HepG2 (cell line): ENCODE measurements around the gene TLN1. TPM values are rescaled to one million over a fixed set of nuclear protein-coding genes. Genes with fewer than 3 reads are reported as not detected.

Experiments used
- HNRNPK ChIP-seq: fragments of 200-400 bp; formaldehyde crosslinking; IDR thresholded peaks from 2 replicates; pipeline ENCODE4 v1.6.1; 2018; ENCODE audit warnings: low read length, low read depth, moderate library complexity, mild to moderate bottlenecking; ENCODE audit not compliant: poor library complexity, severe bottlenecking
- NRL ChIP-seq: sonication (generic); formaldehyde crosslinking; IDR thresholded peaks from 2 replicates; pipeline ENCODE4 v1.5.0; 2020; ENCODE audit warnings: missing genetic modification reagents, mild to moderate bottlenecking, moderate library complexity, borderline replicate concordance
- ONECUT2 ChIP-seq: sonication (generic); formaldehyde crosslinking; IDR thresholded peaks from 2 replicates; pipeline ENCODE4 v1.4.0; 2020; ENCODE audit warnings: missing genetic modification reagents
- PAWR ChIP-seq: sonication (generic); formaldehyde crosslinking; IDR thresholded peaks from 2 replicates; pipeline ENCODE4 v1.4.0; 2020; ENCODE audit warnings: missing genetic modification reagents, mild to moderate bottlenecking, borderline replicate concordance
- PHB2 ChIP-seq: fragments of 450-650 bp; IDR thresholded peaks from 2 replicates; pipeline ENCODE4 v1.6.1; 2018; ENCODE audit not compliant: partially characterized antibody
- RELA ChIP-seq: sonication (generic); formaldehyde crosslinking; IDR thresholded peaks from 2 replicates; pipeline ENCODE4 v1.4.0; 2020; ENCODE audit warnings: missing genetic modification reagents
- STAG1 ChIP-seq: sonication (generic); formaldehyde crosslinking; IDR thresholded peaks from 2 replicates; pipeline ENCODE4 v1.4.0; 2020; ENCODE audit warnings: missing genetic modification reagents
- ZNF431 ChIP-seq: sonication (generic); formaldehyde crosslinking; IDR thresholded peaks from 2 replicates; pipeline ENCODE4 v1.9.0; 2022; ENCODE audit warnings: missing genetic modification reagents, low read depth, mild to moderate bottlenecking, borderline replicate concordance
- ZNF460 ChIP-seq: sonication (generic); formaldehyde crosslinking; IDR thresholded peaks from 2 replicates; pipeline ENCODE4 v1.5.1; 2020; ENCODE audit warnings: missing genetic modification reagents, mild to moderate bottlenecking, borderline replicate concordance
- ZNF468 ChIP-seq: sonication (generic); formaldehyde crosslinking; IDR thresholded peaks from 2 replicates; pipeline ENCODE4 v1.8.0; 2022; ENCODE audit warnings: mild to moderate bottlenecking, moderate library complexity, missing genetic modification reagents
- ZNF672 ChIP-seq: sonication (generic); formaldehyde crosslinking; IDR thresholded peaks from 2 replicates; pipeline ENCODE4 v1.8.1; 2022; ENCODE audit warnings: missing genetic modification reagents
- ZNF780A ChIP-seq: sonication (generic); formaldehyde crosslinking; IDR thresholded peaks from 2 replicates; pipeline ENCODE4 v1.8.0; 2022; ENCODE audit warnings: mild to moderate bottlenecking, missing genetic modification reagents, moderate library complexity
- ZNF841 ChIP-seq: sonication (generic); formaldehyde crosslinking; IDR thresholded peaks from 2 replicates; pipeline ENCODE4 v1.8.1; 2023; ENCODE audit warnings: missing genetic modification reagents, borderline replicate concordance
- polyA plus RNA-seq, 8 experiments: library from polyadenylated mRNA; depleted of rRNA in 3 of 8; stranded (reverse) in 7 of 8; unstranded in 1 of 8; fragments of >200 nt; fragmentation: Illumina TruSeq in 4 of 8; extraction: Trizol in 4 of 8; gene quantifications; 2 replicates each; pipeline versions ENCODE4 v1.2.1 to v1.2.3, GENCODE V29; 2011 to 2016; ENCODE audit warnings: low read depth in 4 of 8, missing spikeins in 1 of 8, mixed read lengths in 1 of 8; ENCODE audit not compliant: insufficient read depth in 1 of 8
- total RNA-seq, 5 experiments: library from RNA; depleted of rRNA; stranded (reverse); fragments of >200 nt; fragmentation: Illumina TruSeq; extraction: Trizol; gene quantifications; 2 replicates each; pipeline ENCODE4 v1.2.3, GENCODE V29; 2016; ENCODE audit warnings: low read depth in 1 of 5
- TF ChIP-seq, protein P1 (sequence below): sonication (generic); IDR thresholded peaks from 2 replicates; pipeline ENCODE4 v1.6.1; 2016; ENCODE audit warnings: low read depth, borderline replicate concordance
- TF ChIP-seq, protein P2 (sequence below): sonication (generic); formaldehyde crosslinking; conservative IDR thresholded peaks from 2 replicates; pipeline ENCODE4 v1.8.1; 2023; ENCODE audit warnings: missing genetic modification reagents
- TF ChIP-seq, protein P3 (sequence below): sonication (generic); formaldehyde crosslinking; IDR thresholded peaks from 2 replicates; pipeline ENCODE4 v1.5.0; 2020; ENCODE audit warnings: mild to moderate bottlenecking, missing genetic modification reagents, borderline replicate concordance
- TF ChIP-seq, protein P4 (sequence below): sonication (generic); formaldehyde crosslinking; IDR thresholded peaks from 2 replicates; pipeline ENCODE4 v1.5.0; 2020; ENCODE audit warnings: missing genetic modification reagents
- TF ChIP-seq, protein P5 (sequence below): sonication (generic); formaldehyde crosslinking; IDR thresholded peaks from 2 replicates; pipeline ENCODE4 v1.8.0; 2022; ENCODE audit warnings: mild to moderate bottlenecking, missing genetic modification reagents; ENCODE audit not compliant: insufficient replicate concordance
- TF ChIP-seq, protein P6 (sequence below): sonication (generic); formaldehyde crosslinking; conservative IDR thresholded peaks from 2 replicates; pipeline ENCODE4 v1.8.0; 2022; ENCODE audit warnings: mild to moderate bottlenecking, moderate library complexity, missing genetic modification reagents

TLN1 gene
- total and polyA plus RNA-seq, 2 of the 13 experiments (the other 11 are each of a cell fraction or from before 2014, with no cell fraction given), result 35.2 to 51.8 TPM

DNA sequence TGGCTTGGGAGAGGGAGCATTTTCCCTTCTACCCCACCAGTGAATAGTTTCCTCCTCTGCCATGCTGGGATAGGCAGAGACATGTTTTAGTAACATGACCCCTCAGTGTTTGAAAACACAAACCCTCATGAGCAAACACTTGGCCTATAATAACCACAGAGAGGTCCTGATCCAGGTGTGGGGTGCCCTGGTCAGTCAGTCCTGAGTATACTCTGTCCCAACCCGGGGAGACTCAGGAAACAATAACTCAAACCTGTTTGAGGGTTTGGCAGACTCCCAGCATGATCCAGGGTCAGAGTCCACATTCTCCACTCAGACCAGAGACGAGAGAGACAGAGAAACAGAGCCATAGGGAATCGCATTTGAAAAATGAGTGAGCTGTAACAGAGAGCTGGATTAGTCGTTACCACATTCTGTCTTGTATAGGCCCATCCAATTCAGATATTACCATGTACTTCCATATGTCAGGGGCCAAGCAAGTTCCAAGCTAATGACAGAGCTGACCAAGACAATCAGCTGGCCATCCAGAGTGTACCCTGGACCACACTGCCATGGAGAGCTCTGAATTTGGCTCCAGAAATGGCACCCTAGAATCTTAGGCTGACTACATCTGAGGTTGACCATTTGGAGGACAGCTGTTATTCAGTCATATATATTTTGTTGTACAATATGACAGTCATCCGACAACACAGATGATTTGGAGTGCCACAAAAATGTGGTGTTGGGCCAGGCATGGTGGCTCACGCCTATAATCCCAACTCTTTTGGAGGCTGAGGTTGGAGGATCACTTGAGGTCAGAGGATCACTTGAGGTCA is 62.5 kb downstream of the TLN1 start (continued):
- TF ChIP-seq, protein P1, sequence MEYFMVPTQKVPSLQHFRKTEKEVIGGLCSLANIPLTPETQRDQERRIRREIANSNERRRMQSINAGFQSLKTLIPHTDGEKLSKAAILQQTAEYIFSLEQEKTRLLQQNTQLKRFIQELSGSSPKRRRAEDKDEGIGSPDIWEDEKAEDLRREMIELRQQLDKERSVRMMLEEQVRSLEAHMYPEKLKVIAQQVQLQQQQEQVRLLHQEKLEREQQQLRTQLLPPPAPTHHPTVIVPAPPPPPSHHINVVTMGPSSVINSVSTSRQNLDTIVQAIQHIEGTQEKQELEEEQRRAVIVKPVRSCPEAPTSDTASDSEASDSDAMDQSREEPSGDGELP, result no peak; the same call in 1 of the 2 replicates
- TF ChIP-seq, protein P2, sequence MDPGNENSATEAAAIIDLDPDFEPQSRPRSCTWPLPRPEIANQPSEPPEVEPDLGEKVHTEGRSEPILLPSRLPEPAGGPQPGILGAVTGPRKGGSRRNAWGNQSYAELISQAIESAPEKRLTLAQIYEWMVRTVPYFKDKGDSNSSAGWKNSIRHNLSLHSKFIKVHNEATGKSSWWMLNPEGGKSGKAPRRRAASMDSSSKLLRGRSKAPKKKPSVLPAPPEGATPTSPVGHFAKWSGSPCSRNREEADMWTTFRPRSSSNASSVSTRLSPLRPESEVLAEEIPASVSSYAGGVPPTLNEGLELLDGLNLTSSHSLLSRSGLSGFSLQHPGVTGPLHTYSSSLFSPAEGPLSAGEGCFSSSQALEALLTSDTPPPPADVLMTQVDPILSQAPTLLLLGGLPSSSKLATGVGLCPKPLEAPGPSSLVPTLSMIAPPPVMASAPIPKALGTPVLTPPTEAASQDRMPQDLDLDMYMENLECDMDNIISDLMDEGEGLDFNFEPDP (CRISPR knock-in tag), result no peak
- TF ChIP-seq HNRNPK (no peak), ZNF672 (CRISPR knock-in tag) (no peak), PHB2 (no peak), ZNF431 (CRISPR knock-in tag) (no peak), ZNF780A (CRISPR knock-in tag) (0 out of 2 replicates have a peak, but pooled peaks have one; percentile 42), STAG1 (no peak), PAWR (CRISPR knock-in tag) (no peak), ONECUT2 (no peak), ZNF460 (CRISPR knock-in tag) (no peak), ZNF841 (CRISPR knock-in tag) (no peak), NRL (no peak), RELA (CRISPR knock-in tag) (no peak), ZNF468 (CRISPR knock-in tag) (no peak)
- TF ChIP-seq, protein P3, sequence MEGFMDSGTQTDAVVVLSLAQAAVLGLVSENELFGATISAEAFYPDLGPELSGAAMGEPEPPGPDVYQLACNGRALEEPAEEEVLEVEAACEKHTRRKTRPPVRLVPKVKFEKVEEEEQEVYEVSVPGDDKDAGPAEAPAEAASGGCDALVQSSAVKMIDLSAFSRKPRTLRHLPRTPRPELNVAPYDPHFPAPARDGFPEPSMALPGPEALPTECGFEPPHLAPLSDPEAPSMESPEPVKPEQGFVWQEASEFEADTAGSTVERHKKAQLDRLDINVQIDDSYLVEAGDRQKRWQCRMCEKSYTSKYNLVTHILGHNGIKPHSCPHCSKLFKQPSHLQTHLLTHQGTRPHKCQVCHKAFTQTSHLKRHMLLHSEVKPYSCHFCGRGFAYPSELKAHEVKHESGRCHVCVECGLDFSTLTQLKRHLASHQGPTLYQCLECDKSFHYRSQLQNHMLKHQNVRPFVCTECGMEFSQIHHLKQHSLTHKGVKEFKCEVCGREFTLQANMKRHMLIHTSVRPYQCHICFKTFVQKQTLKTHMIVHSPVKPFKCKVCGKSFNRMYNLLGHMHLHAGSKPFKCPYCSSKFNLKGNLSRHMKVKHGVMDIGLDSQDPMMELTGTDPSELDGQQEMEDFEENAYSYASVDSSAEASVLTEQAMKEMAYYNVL (CRISPR knock-in tag), result 0 out of 2 replicates have a peak, but pooled peaks have one; percentile 46
- TF ChIP-seq, protein P4, sequence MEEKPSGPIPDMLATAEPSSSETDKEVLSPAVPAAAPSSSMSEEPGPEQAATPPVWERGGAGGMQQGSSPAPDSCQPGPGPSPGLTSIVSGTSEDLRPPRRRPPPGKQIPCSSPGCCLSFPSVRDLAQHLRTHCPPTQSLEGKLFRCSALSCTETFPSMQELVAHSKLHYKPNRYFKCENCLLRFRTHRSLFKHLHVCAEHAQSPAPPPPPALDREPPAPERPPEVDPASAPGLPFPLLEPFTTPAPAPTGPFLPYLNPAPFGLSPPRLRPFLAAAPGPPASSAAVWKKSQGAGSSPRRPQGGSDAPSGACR (CRISPR knock-in tag), result no peak
- TF ChIP-seq, protein P5, sequence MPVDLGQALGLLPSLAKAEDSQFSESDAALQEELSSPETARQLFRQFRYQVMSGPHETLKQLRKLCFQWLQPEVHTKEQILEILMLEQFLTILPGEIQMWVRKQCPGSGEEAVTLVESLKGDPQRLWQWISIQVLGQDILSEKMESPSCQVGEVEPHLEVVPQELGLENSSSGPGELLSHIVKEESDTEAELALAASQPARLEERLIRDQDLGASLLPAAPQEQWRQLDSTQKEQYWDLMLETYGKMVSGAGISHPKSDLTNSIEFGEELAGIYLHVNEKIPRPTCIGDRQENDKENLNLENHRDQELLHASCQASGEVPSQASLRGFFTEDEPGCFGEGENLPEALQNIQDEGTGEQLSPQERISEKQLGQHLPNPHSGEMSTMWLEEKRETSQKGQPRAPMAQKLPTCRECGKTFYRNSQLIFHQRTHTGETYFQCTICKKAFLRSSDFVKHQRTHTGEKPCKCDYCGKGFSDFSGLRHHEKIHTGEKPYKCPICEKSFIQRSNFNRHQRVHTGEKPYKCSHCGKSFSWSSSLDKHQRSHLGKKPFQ, result no peak
- TF ChIP-seq, protein P6, sequence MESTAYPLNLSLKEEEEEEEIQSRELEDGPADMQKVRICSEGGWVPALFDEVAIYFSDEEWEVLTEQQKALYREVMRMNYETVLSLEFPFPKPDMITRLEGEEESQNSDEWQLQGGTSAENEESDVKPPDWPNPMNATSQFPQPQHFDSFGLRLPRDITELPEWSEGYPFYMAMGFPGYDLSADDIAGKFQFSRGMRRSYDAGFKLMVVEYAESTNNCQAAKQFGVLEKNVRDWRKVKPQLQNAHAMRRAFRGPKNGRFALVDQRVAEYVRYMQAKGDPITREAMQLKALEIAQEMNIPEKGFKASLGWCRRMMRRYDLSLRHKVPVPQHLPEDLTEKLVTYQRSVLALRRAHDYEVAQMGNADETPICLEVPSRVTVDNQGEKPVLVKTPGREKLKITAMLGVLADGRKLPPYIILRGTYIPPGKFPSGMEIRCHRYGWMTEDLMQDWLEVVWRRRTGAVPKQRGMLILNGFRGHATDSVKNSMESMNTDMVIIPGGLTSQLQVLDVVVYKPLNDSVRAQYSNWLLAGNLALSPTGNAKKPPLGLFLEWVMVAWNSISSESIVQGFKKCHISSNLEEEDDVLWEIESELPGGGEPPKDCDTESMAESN (CRISPR knock-in tag), result no peak
